ENCODE results near the gene DENND4A. TPM values are rescaled to one million over a fixed set of nuclear protein-coding genes. Genes with fewer than 3 reads are reported as not detected.

DENND4A gene
- total and polyA plus RNA-seq, 3 donors from 2014 or later = 16.5 to 65.7 (median 63.4) TPM

- intact Hi-C loops (cut with DNase I; ENCODE audit: low total_unique reads) = no loop called here
- 67 to 74% methylated on average over 5 of the region's 5 CpGs for WGBS, 2 donors
Measured at GRCh38 chr15:65653801-65654521, 138.1 kb downstream of the DENND4A start.

GRCh38 chr15:65653341-65653740, 138.8 kb downstream of the DENND4A start:
- H3K36me3 ChIP-seq (ENCODE audit: low read depth, missing control alignments) = no peaks in the 10 kb centered on the region
- H3K27me3 ChIP-seq = no peaks in the 10 kb centered on the region
- intact Hi-C loops (cut with DNase I; ENCODE audit: low total_unique reads) = no loop called here
- no peaks in the 10 kb centered on the region for H3K4me1 ChIP-seq
- no peak overlapping the region for H3K27ac ChIP-seq
- no peak for DNase-seq
- H3K9me3 ChIP-seq = no peaks in the 10 kb centered on the region
- TF ChIP-seq CTCF (IDR thresholded peaks at IDR 0.05) = no peak
- H3K4me3 ChIP-seq = no peak overlapping the region

More at GRCh38 chr15:65653801-65654521, 138.1 kb downstream of the DENND4A start:
- H3K9me3 ChIP-seq = no peaks in the 10 kb centered on the region
- H3K27me3 ChIP-seq = no peaks in the 10 kb centered on the region
- no peak overlapping the region for H3K27ac ChIP-seq
- H3K4me1 ChIP-seq = no peaks in the 10 kb centered on the region
- H3K36me3 ChIP-seq (ENCODE audit: low read depth, missing control alignments) = no peaks in the 10 kb centered on the region
- TF ChIP-seq CTCF (IDR thresholded peaks at IDR 0.05) (no peak), POLR2A (IDR thresholded peaks at IDR 0.05) (no peak)
- no peak for DNase-seq
- H3K4me3 ChIP-seq = no peak overlapping the region

GRCh38 chr15:65651831-65652749, 140.0 kb downstream of the DENND4A start:
- no peak for DNase-seq
- intact Hi-C loops (cut with DNase I; ENCODE audit: low total_unique reads) = no loop called here
- no peaks in the 10 kb centered on the region for H3K9me3 ChIP-seq
- WGBS, 2 donors = 77 to 87% methylated on average over 11 of the region's 11 CpGs
- H3K36me3 ChIP-seq (ENCODE audit: low read depth, missing control alignments) = no peaks in the 10 kb centered on the region
- TF ChIP-seq POLR2A (IDR thresholded peaks at IDR 0.05) (no peak), CTCF (IDR thresholded peaks at IDR 0.05) (no peak)
- H3K27me3 ChIP-seq = no peaks in the 10 kb centered on the region
- H3K4me3 ChIP-seq = no peak overlapping the region
- H3K4me1 ChIP-seq = no peaks in the 10 kb centered on the region
- no peak overlapping the region for H3K27ac ChIP-seq

- intact Hi-C loops (cut with DNase I; ENCODE audit: low total_unique reads) = no loop called here
- 90 to 95% methylated on average over 1 of the region's 1 CpG for WGBS, 2 donors
Measured at GRCh38 chr15:65651042-65651322, 141.1 kb downstream of the DENND4A start.

More at GRCh38 chr15:65651042-65651322, 141.1 kb downstream of the DENND4A start:
- H3K27me3 ChIP-seq = no peaks in the 10 kb centered on the region
- TF ChIP-seq CTCF (IDR thresholded peaks at IDR 0.05) = no peak
- TF ChIP-seq POLR2A (IDR thresholded peaks at IDR 0.05) = no peak
- no peaks in the 10 kb centered on the region for H3K4me1 ChIP-seq
- H3K4me3 ChIP-seq = no peak overlapping the region
- no peaks in the 10 kb centered on the region for H3K9me3 ChIP-seq
- DNase-seq = no peak
- H3K27ac ChIP-seq = no peak overlapping the region
- H3K36me3 ChIP-seq (ENCODE audit: low read depth, missing control alignments) = no peaks in the 10 kb centered on the region
